ENCODE measurements around the gene POU2F3. TPM values are rescaled to one million over a fixed set of nuclear protein-coding genes. Genes with fewer than 3 reads are reported as not detected.

Gene POU2F3
- total and polyA plus RNA-seq, 2 of the 4 experiments (the other 2 are of a cell fraction) = under 0.01 to 0.09 TPM

DNA sequence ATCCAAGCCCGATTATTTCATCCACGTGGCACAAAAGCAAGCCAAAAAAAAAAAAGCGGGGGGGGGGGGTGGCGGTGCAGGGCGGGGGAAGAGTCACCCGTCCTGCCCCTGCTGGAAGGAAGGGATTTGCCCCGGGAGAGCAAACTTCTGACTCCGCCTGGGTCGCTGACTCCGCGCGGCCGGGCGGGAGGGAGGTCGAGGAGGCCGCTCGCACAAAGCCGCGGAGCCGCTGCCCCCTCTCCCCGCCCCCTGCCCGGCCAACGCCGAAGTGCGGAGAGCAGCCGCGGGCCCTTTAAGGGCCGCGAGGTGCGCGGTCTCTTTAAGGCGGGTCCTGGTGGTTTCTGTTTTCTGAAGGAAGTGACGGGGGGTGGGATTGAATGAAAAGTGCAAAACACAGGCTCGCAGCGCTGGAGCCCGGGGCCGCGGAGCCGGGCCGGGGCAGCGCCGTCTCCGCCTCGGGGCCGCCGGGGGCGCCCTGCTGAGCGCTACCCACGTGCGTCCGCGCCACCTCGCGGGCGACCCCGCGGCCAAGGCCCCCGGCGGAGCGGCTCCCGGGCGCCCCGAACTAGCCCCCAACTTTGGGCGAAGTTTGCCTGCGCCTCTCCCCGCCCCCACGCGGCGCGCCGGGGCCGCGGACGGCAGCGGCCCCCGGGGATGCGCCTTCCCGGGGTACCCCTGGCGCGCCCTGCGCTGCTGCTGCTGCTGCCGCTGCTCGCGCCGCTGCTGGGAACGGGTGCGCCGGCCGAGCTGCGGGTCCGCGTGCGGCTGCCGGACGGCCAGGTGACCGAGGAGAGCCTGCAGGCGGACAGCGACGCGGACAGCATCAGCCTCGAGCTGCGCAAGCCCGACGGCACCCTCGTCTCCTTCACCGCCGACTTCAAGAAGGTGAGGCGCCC is 29.1 kb upstream of the POU2F3 start, which contains the start of gene OAF:
Gene OAF, plus strand, starts transcription at position 407 of the 896 bp plus-strand sequence. Its CDS starts 248 bp downstream, at position 655.
- H3K9me1 ChIP-seq (ENCODE audit: insufficient read depth, low read length) = peaks cover 15% of the 10 kb centered on the region
- H2AK5ac ChIP-seq (ENCODE audit: low read depth, low read length) = peak within 1 kb of the TSS; percentile 37
- H3K4me2 ChIP-seq (ENCODE audit: low read depth, low read length) = peak within 1 kb of the TSS; percentile 97
- H3K23ac ChIP-seq (ENCODE audit: low read depth, low read length) = peak within 1 kb of the TSS; percentile 97
- peak within 1 kb of the TSS; percentile 49 for H2BK5ac ChIP-seq (ENCODE audit: low read depth, low read length, poor library complexity, severe bottlenecking)
- peak within 1 kb of the TSS; percentile 84 for H3K4ac ChIP-seq (ENCODE audit: low read depth, low read length)
- H2BK120ac ChIP-seq (ENCODE audit: low read depth, low read length) = peak within 1 kb of the TSS; percentile 66
- H2AFZ ChIP-seq (replicated peaks; ENCODE audit: low read length, poor library complexity) = peak within 1 kb of the TSS; percentile 95
- H2BK20ac ChIP-seq (ENCODE audit: low read depth, low read length) = peak within 1 kb of the TSS; percentile 84
- peaks cover 20 to 50% of the 10 kb centered on the region in 2 experiments for H3K79me1 ChIP-seq (ENCODE audit: low read depth in 1 of 2, low read length in 2 of 2)
- ATAC-seq (ENCODE audit: low read depth) (peak; percentile 82), DNase-seq (peak; percentile 83)
- peak within 1 kb of the TSS; percentile 86 for H3K14ac ChIP-seq (replicated peaks; ENCODE audit: low read depth, low read length)
- intact Hi-C loops (cut with micrococcal nuclease) = loop anchor here (5.0 kb wide), 2 partner anchors 39 to 484 kb away; partner anchors contain the start of gene NECTIN1
- H3K18ac ChIP-seq (ENCODE audit: low read depth, low read length) = peak within 1 kb of the TSS; percentile 92
- POLR2A ChIA-PET (ENCODE audit: unreplicated experiment) = interaction anchor here (0.6 kb wide), 1 partner anchor 42 kb away, joined by 6 read pairs; no protein-coding TSS in a partner anchor
- H3K27ac ChIP-seq (ENCODE audit: insufficient read depth, low read length) = peak within 1 kb of the TSS; percentile 92
- H2AK9ac ChIP-seq (replicated peaks; ENCODE audit: low read depth, low read length, poor library complexity) = peak within 1 kb of the TSS; percentile 63
- H3K9ac ChIP-seq (ENCODE audit: low read depth, low read length) = peak within 1 kb of the TSS; percentile 88
- H4K91ac ChIP-seq (ENCODE audit: insufficient read depth, low read depth, low read length) = peak within 1 kb of the TSS; percentile 74
- 0% methylated on average over 41 of the region's 108 CpGs; no CpG with 5 or more reads in 1 of the 2 experiments for WGBS, 2 experiments (ENCODE audit: extremely low coverage in 2 of 2, insufficient read length in 1 of 2)
- H2BK15ac ChIP-seq (ENCODE audit: low read depth, low read length) = peak within 1 kb of the TSS; percentile 63; the same call in 1 of the 3 replicates
- in situ Hi-C loops (cut with MboI; ENCODE audit: low sequenced_read_pairs) = no loop called here
- H3K56ac ChIP-seq (ENCODE audit: extremely low read depth, insufficient read depth, low read length) = peak within 1 kb of the TSS; percentile 70
- peak within 1 kb of the TSS; percentile 96 for H4K5ac ChIP-seq (ENCODE audit: low read depth, low read length)
- H3K9me3 ChIP-seq (ENCODE audit: control insufficient read depth, insufficient read depth, low read length) = no peaks in the 10 kb centered on the region
- peaks cover 17% of the 10 kb centered on the region for H3K4me1 ChIP-seq (ENCODE audit: control insufficient read depth, insufficient read depth, low read length)
- H3K4me3 ChIP-seq (ENCODE audit: insufficient read depth, low read depth, low read length) = peak within 1 kb of the TSS; percentile 77
- H3K27me3 ChIP-seq (ENCODE audit: control insufficient read depth, insufficient read depth, low read length) = no peaks in the 10 kb centered on the region
- H4K8ac ChIP-seq (ENCODE audit: low read depth in 2 of 2, low read length in 2 of 2) = peak within 1 kb of the TSS; percentile 94 to 96
- dilution Hi-C loops (cut with HindIII; ENCODE audit: low sequenced_read_pairs, unreplicated experiment) = no loop called here
- no TSS peak for BruUV-seq (replicated peaks)
- peaks cover 4% of the 10 kb centered on the region; the same call in 1 of the 2 replicates for H4K20me1 ChIP-seq (ENCODE audit: insufficient read depth, low read length)
- CTCF ChIA-PET = no interaction called here
- H3K36me3 ChIP-seq (ENCODE audit: control insufficient read depth, insufficient read depth, low read length) = no peaks in the 10 kb centered on the region
- TF ChIP-seq, protein P1, sequence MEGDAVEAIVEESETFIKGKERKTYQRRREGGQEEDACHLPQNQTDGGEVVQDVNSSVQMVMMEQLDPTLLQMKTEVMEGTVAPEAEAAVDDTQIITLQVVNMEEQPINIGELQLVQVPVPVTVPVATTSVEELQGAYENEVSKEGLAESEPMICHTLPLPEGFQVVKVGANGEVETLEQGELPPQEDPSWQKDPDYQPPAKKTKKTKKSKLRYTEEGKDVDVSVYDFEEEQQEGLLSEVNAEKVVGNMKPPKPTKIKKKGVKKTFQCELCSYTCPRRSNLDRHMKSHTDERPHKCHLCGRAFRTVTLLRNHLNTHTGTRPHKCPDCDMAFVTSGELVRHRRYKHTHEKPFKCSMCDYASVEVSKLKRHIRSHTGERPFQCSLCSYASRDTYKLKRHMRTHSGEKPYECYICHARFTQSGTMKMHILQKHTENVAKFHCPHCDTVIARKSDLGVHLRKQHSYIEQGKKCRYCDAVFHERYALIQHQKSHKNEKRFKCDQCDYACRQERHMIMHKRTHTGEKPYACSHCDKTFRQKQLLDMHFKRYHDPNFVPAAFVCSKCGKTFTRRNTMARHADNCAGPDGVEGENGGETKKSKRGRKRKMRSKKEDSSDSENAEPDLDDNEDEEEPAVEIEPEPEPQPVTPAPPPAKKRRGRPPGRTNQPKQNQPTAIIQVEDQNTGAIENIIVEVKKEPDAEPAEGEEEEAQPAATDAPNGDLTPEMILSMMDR (conservative IDR thresholded peaks at IDR 0.05; ENCODE audit: low read depth, low read length) = peak; percentile 26; the same call in 1 of the 2 replicates
- TF ChIP-seq POLR2A (IDR thresholded peaks at IDR 0.05; ENCODE audit: low read depth, low read length) = peak; percentile 56
- TF ChIP-seq USF2 (IDR thresholded peaks at IDR 0.05; ENCODE audit: low read depth, low read length) = peak; percentile 31; the same call in 1 of the 2 replicates
- peak; percentile 68 for TF ChIP-seq MAZ (IDR thresholded peaks at IDR 0.05; ENCODE audit: borderline replicate concordance, low read depth, low read length)
- no peak for TF ChIP-seq RCOR1 (IDR thresholded peaks at IDR 0.05; ENCODE audit: insufficient replicate concordance, low read length)
- TF ChIP-seq, protein P2, sequence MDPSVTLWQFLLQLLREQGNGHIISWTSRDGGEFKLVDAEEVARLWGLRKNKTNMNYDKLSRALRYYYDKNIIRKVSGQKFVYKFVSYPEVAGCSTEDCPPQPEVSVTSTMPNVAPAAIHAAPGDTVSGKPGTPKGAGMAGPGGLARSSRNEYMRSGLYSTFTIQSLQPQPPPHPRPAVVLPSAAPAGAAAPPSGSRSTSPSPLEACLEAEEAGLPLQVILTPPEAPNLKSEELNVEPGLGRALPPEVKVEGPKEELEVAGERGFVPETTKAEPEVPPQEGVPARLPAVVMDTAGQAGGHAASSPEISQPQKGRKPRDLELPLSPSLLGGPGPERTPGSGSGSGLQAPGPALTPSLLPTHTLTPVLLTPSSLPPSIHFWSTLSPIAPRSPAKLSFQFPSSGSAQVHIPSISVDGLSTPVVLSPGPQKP (IDR thresholded peaks at IDR 0.05; ENCODE audit: borderline replicate concordance, low read depth, low read length) = no peak
- no peak for TF ChIP-seq MAFK (IDR thresholded peaks at IDR 0.05; ENCODE audit: low read depth, low read length)
- TF ChIP-seq MXI1 (IDR thresholded peaks at IDR 0.05; ENCODE audit: borderline replicate concordance, low read depth, low read length) = no peak; the same call in 1 of the 2 replicates
- TF ChIP-seq SMC3 (IDR thresholded peaks at IDR 0.05; ENCODE audit: low read depth, low read length) = no peak
- TF ChIP-seq RAD21 (IDR thresholded peaks at IDR 0.05; ENCODE audit: low read length) = no peak
- TF ChIP-seq FOS (IDR thresholded peaks at IDR 0.05; ENCODE audit: low read depth, low read length) = no peak
- TF ChIP-seq BHLHE40 (IDR thresholded peaks at IDR 0.05; ENCODE audit: low read depth, low read length) = no peak; the same call in 1 of the 2 replicates
- TF ChIP-seq CEBPB (IDR thresholded peaks at IDR 0.05; ENCODE audit: low read depth, low read length) = no peak
